Suprapubic skin (tissue), 3 donors: ENCODE data around the gene NFATC2.

ENCODE experiments used
- CTCF ChIP-seq, 2 donors: fragments of 200-600 bp in 1 of 2; fragments of 450-650 bp in 1 of 2; sonication (generic) in 1 of 2; IDR thresholded peaks; one replicate each; pipeline ENCODE4 v1.5.1; 2016 to 2019; ENCODE audit warnings: antibody characterized with exemption in 2 of 2, mild to moderate bottlenecking in 1 of 2, moderate library complexity in 1 of 2
- EP300 ChIP-seq: sonication (generic); formaldehyde crosslinking; IDR thresholded peaks from one replicate; pipeline ENCODE4 v1.6.1; 2017; ENCODE audit warnings: antibody characterized with exemption

- TF ChIP-seq CTCF (IDR thresholded peaks at IDR 0.05), result no peak
- TF ChIP-seq EP300, result no peak
Observed at GRCh38 chr20:51484141-51484815, 58.2 kb downstream of the NFATC2 start.
